CD4-positive, alpha-beta T cell (primary cell): ENCODE measurements around the gene ETF1. TPM values are rescaled to one million over a fixed set of nuclear protein-coding genes. Genes with fewer than 3 reads are reported as not detected.

ENCODE experiments used
- ATAC-seq: fragments of 200-7000 bp; cut with Tn5 transposase; one replicate; pipeline ENCODE4 v1.10.0; 2022; ENCODE audit warnings: mild to moderate bottlenecking; ENCODE audit not compliant: poor library complexity
- CTCF ChIA-PET: fragments of 350-600 bp; sonication (Branson Sonifier 250); formaldehyde crosslinking; loops from one replicate; lab custom pipeline; 2021; ENCODE audit warnings: antibody characterized with exemption, inconsistent platforms; lab: Charles Lee
- POLR2A ChIA-PET: fragments of 350-600 bp; sonication (Branson Sonifier 250); formaldehyde crosslinking; loops from one replicate; lab custom pipeline; 2021; ENCODE audit warnings: antibody characterized with exemption, inconsistent platforms; lab: Charles Lee
- DNase-seq, 14 experiments: peaks; one replicate each; pipeline ENCODE4 v3.0.0-alpha.2; 2013 to 2020; ENCODE audit warnings: mixed read lengths in 2 of 14
- H3K27ac ChIP-seq, 2 donors: one replicate each; pipeline versions ENCODE4 v1.5.1 to v1.7.0; 2013; ENCODE audit warnings: low read length in 2 of 2, low read depth in 1 of 2, mild to moderate bottlenecking in 1 of 2
- H3K27me3 ChIP-seq, 2 experiments: 1 replicate in 1 of 2; 2 replicates in 1 of 2; pipeline versions ENCODE4 v1.6.1 to v1.7.0; 2013; ENCODE audit warnings: low read length in 2 of 2, control low read depth in 1 of 2, mild to moderate bottlenecking in 1 of 2, moderate library complexity in 1 of 2; ENCODE audit not compliant: insufficient read depth in 2 of 2, control insufficient read depth in 1 of 2
- H3K36me3 ChIP-seq: one replicate; pipeline ENCODE4 v1.6.1; 2013; ENCODE audit warnings: low read length, control low read depth; ENCODE audit not compliant: insufficient read depth
- H3K4me1 ChIP-seq: one replicate; pipeline ENCODE4 v1.6.1; 2013; ENCODE audit warnings: low read length, control low read depth; ENCODE audit not compliant: insufficient read depth
- H3K4me3 ChIP-seq: one replicate; pipeline ENCODE4 v1.5.1; 2013; ENCODE audit warnings: mild to moderate bottlenecking, low read length, moderate library complexity
- H3K9me3 ChIP-seq, 2 experiments: 1 replicate in 1 of 2; 2 replicates in 1 of 2; pipeline versions ENCODE4 v1.6.1 to v1.7.0; 2013; ENCODE audit warnings: low read length in 2 of 2, mild to moderate bottlenecking in 2 of 2, control low read depth in 1 of 2, moderate library complexity in 1 of 2; ENCODE audit not compliant: control insufficient read depth in 1 of 2, insufficient read depth in 1 of 2
- H3K27ac Mint-ChIP-seq: one replicate; pipeline ENCODE4 v1.8.0; 2020; ENCODE audit warnings: mixed read lengths
- H3K27me3 Mint-ChIP-seq: one replicate; pipeline ENCODE4 v1.8.0; 2021; ENCODE audit warnings: mixed read lengths
- H3K36me3 Mint-ChIP-seq: one replicate; pipeline ENCODE4 v1.8.0; 2021; ENCODE audit warnings: low read depth, mixed read lengths
- H3K4me1 Mint-ChIP-seq: one replicate; pipeline ENCODE4 v1.8.0; 2021; ENCODE audit warnings: low read depth, mixed read lengths
- H3K4me3 Mint-ChIP-seq: one replicate; pipeline ENCODE4 v1.8.0; 2020; ENCODE audit warnings: mild to moderate bottlenecking, mixed read lengths
- H3K9me3 Mint-ChIP-seq: one replicate; pipeline ENCODE4 v1.8.0; 2020; ENCODE audit warnings: mixed read lengths
- CTCF ChIP-seq: fragments of 200-600 bp; IDR thresholded peaks from one replicate; pipeline ENCODE4 v1.8.0; 2022; ENCODE audit warnings: antibody characterized with exemption, mild to moderate bottlenecking
- intact Hi-C, 2 experiments: fragments of 100-400 bp; cut with DNase I in 1 of 2; cut with micrococcal nuclease in 1 of 2; formaldehyde crosslinking; loops; one replicate each; pipeline versions ENCODE4 v1.15.1 to v1.9.0; 2023 to 2025; cut with DNase I, micrococcal nuclease
- total RNA-seq, 174 experiments: library from RNA in 2 of 174; stranded (reverse) in 2 of 174; gene quantifications; one replicate each; pipeline ENCODE4 v1.2.3 and lab custom pipeline; 2021 to 2026

The ETF1 gene
- total RNA-seq, 2 experiments from 2014 or later = 178 to 187 TPM

GRCh38 chr5:138539791-138540190 is 3.2 kb downstream of the ETF1 start:
- intact Hi-C loops = loop anchor here (2.0 to 10.0 kb wide), 6 partner anchors 45 to 655 kb away; partner anchors contain the start of genes KDM3B (in 2 of the 2), CDC23 (in 1 of the 2) and SIL1 (in 1 of the 2)
- ATAC-seq (no peak), DNase-seq (no peak)
- TF ChIP-seq CTCF = no peak
- Mint-ChIP-seq H3K36me3 (peaks cover 67% of the 10 kb centered on the region), H3K27ac (peak overlapping the region; percentile 99), H3K9me3 (no peaks in the 10 kb centered on the region), H3K4me3 (peak overlapping the region; percentile 99), H3K4me1 (peaks cover 81% of the 10 kb centered on the region), H3K27me3 (no peaks in the 10 kb centered on the region)
- no peaks in the 10 kb centered on the region for H3K9me3 ChIP-seq
- H3K36me3 ChIP-seq = peaks cover 32% of the 10 kb centered on the region
- no peak overlapping the region for H3K27ac ChIP-seq
- CTCF ChIA-PET = no interaction called here
- H3K27me3 ChIP-seq = no peaks in the 10 kb centered on the region
- H3K4me3 ChIP-seq = no peak overlapping the region
- POLR2A ChIA-PET = no interaction called here
- peaks cover 30% of the 10 kb centered on the region for H3K4me1 ChIP-seq

- ChIA-PET CTCF (interaction anchor here (0.8 kb wide), 1 partner anchor 9 kb away, joined by 5 read pairs; no protein-coding TSS in a partner anchor), POLR2A (no interaction called here)
- Histone ChIP-seq H3K27ac (no peak overlapping the region), H3K9me3 (no peaks in the 10 kb centered on the region), H3K36me3 (peaks cover 32% of the 10 kb centered on the region), H3K4me1 (peaks cover 23% of the 10 kb centered on the region), H3K27me3 (no peaks in the 10 kb centered on the region), H3K4me3 (no peak overlapping the region)
- Mint-ChIP-seq H3K36me3 (peaks cover 67% of the 10 kb centered on the region), H3K4me1 (peaks cover 81% of the 10 kb centered on the region), H3K9me3 (no peaks in the 10 kb centered on the region), H3K27ac (no peak overlapping the region), H3K27me3 (no peaks in the 10 kb centered on the region), H3K4me3 (peak overlapping the region; percentile 17)
- ATAC-seq (no peak), DNase-seq (no peak)
- intact Hi-C loops = no loop called here
- no peak for TF ChIP-seq CTCF
Measured at GRCh38 chr5:138538943-138539627, 4.0 kb downstream of the ETF1 start.

GRCh38 chr5:138536665-138537315 is 6.2 kb downstream of the ETF1 start:
- peaks cover 46% of the 10 kb centered on the region for H3K36me3 ChIP-seq
- no peaks in the 10 kb centered on the region for H3K9me3 ChIP-seq
- H3K4me3 ChIP-seq = no peak overlapping the region
- Mint-ChIP-seq H3K27me3 (no peaks in the 10 kb centered on the region), H3K4me1 (peaks cover 82% of the 10 kb centered on the region), H3K36me3 (peaks cover 54% of the 10 kb centered on the region), H3K4me3 (no peak overlapping the region), H3K27ac (peak overlapping the region; percentile 5), H3K9me3 (no peaks in the 10 kb centered on the region)
- POLR2A ChIA-PET = interaction anchor here (0.6 kb wide), 1 partner anchor 34 kb away, joined by 3 read pairs; no protein-coding TSS in a partner anchor
- DNase-seq = peak in 3 of 14 experiments; percentile 23 to 54 (median 45)
- TF ChIP-seq CTCF = no peak
- H3K4me1 ChIP-seq = peaks cover 12% of the 10 kb centered on the region
- peak; percentile 82 for ATAC-seq
- intact Hi-C loops = no loop called here
- H3K27me3 ChIP-seq = no peaks in the 10 kb centered on the region
- CTCF ChIA-PET = interaction anchor here (0.6 to 1.3 kb wide), 5 partner anchors 10 to 71 kb away, joined by 3 to 8 read pairs (median 3); no protein-coding TSS in a partner anchor
- no peak overlapping the region for H3K27ac ChIP-seq
